Stomach (tissue), 4 donors: ENCODE results near the gene ABCA8.

Experiments used
- CTCF ChIP-seq, 7 experiments: fragments of 450-650 bp in 4 of 7; fragments of 200-600 bp in 3 of 7; sonication (generic) in 3 of 7; IDR thresholded peaks; one replicate each; pipeline ENCODE4 v1.5.1; 2016 to 2019; ENCODE audit warnings: antibody characterized with exemption in 7 of 7, control low read depth in 2 of 7, mild to moderate bottlenecking in 1 of 7
- EP300 ChIP-seq: sonication (generic); formaldehyde crosslinking; IDR thresholded peaks from one replicate; pipeline ENCODE4 v1.6.1; 2017; ENCODE audit warnings: antibody characterized with exemption
- POLR2A ChIP-seq, 4 donors: fragments of 450-650 bp; IDR thresholded peaks; one replicate each; pipeline ENCODE4 v1.6.1; 2016; ENCODE audit warnings: antibody characterized with exemption in 4 of 4, control low read depth in 2 of 4, mild to moderate bottlenecking in 1 of 4, moderate library complexity in 1 of 4
- POLR2AphosphoS5 ChIP-seq, 3 donors: sonication (generic); formaldehyde crosslinking; IDR thresholded peaks; one replicate each; pipeline ENCODE4 v1.6.1; 2016; ENCODE audit warnings: antibody characterized with exemption in 3 of 3

- no peak for TF ChIP-seq CTCF (IDR thresholded peaks at IDR 0.05)
- TF ChIP-seq POLR2AphosphoS5 (IDR thresholded peaks at IDR 0.05) = no peak
- TF ChIP-seq EP300 = no peak
- no peak for TF ChIP-seq POLR2A (IDR thresholded peaks at IDR 0.05)
Observed at GRCh38 chr17:68957944-68958343, 2.8 kb upstream of the ABCA8 start.
